ENCODE measurements around the gene THADA.

DNA sequence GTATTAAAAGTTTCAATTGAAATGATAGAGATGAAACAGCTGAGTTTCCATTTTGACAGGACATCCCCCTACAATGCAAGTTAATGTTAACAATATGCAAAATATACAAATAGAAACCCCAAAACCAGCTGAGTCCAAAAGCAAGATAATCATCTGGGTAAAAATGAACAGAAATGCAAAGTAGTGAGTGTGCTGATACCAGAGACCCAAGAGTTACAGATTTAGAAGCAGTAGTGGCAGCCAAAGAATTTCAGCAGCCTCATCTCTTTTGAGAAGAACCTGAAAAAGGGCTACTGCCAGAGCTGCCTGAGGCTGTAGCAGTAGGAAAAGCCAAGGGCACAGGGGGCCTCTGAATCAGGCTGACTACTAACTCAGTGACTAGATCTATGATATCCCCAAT, 82.6 kb downstream of the THADA start:
- TF ChIP-seq GABPA (IDR thresholded peaks at IDR 0.05; ENCODE audit: low read depth): no peak
- no peak for TF ChIP-seq CTCF (IDR thresholded peaks at IDR 0.05; ENCODE audit: insufficient read depth, low read length)
- no peak for TF ChIP-seq POLR2AphosphoS5 (IDR thresholded peaks at IDR 0.05; ENCODE audit: low read depth)
- no peak for TF ChIP-seq REST (IDR thresholded peaks at IDR 0.05; ENCODE audit: insufficient replicate concordance, low read depth)

Measured in HL-60 (cell line).